Measurements from ENCODE around the gene MLKL.

DNA sequence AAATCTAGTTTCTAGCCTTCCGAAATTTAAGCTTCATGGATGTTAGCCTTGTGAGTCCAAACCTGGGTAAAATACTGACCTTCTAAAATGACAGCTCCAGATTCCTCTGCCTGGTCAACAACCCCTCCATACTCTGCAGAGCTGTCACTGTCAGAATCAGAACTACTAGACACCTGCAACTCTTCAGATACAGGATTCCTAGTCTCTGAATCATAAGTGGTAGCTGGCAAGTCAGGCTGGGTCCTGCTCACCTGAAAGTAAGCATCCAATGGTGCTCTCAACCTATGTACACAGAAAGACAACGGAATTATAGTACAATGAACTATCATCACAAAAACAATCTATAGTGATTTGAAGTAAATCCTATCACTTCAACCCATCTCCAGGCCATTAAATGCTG is 48.8 kb downstream of the MLKL start:
- TF ChIP-seq POLR2A (IDR thresholded peaks at IDR 0.05; ENCODE audit: extremely low read depth, insufficient read length) = no peak
- TF ChIP-seq, protein P1, sequence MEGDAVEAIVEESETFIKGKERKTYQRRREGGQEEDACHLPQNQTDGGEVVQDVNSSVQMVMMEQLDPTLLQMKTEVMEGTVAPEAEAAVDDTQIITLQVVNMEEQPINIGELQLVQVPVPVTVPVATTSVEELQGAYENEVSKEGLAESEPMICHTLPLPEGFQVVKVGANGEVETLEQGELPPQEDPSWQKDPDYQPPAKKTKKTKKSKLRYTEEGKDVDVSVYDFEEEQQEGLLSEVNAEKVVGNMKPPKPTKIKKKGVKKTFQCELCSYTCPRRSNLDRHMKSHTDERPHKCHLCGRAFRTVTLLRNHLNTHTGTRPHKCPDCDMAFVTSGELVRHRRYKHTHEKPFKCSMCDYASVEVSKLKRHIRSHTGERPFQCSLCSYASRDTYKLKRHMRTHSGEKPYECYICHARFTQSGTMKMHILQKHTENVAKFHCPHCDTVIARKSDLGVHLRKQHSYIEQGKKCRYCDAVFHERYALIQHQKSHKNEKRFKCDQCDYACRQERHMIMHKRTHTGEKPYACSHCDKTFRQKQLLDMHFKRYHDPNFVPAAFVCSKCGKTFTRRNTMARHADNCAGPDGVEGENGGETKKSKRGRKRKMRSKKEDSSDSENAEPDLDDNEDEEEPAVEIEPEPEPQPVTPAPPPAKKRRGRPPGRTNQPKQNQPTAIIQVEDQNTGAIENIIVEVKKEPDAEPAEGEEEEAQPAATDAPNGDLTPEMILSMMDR (IDR thresholded peaks at IDR 0.05; ENCODE audit: low read depth, low read length) = no peak

Data from NB4 (cell line).